Osteoblast (primary cell): ENCODE measurements around the gene SLC25A20. TPM values are rescaled to one million over a fixed set of nuclear protein-coding genes. Genes with fewer than 3 reads are reported as not detected.

Source experiments
- DNase-seq: peaks from one replicate; pipeline ENCODE4 v3.0.0; 2011; ENCODE audit warnings: low spot score, mixed read lengths; ENCODE audit not compliant: insufficient read length; ENCODE audit errors: missing footprints
- H2AFZ ChIP-seq: 2 replicates; pipeline ENCODE4 v1.6.0; 2011; ENCODE audit warnings: mild to moderate bottlenecking, low read length
- H3K27ac ChIP-seq: 2 replicates; pipeline ENCODE4 v1.5.1; 2011; ENCODE audit warnings: mild to moderate bottlenecking, low read depth, low read length, moderate library complexity
- H3K27me3 ChIP-seq: 2 replicates; pipeline ENCODE4 v1.6.0; 2012; ENCODE audit warnings: mild to moderate bottlenecking, control low read depth, inconsistent platforms, low read length, moderate library complexity; ENCODE audit not compliant: insufficient read depth
- H3K36me3 ChIP-seq: 2 replicates; pipeline ENCODE4 v1.5.1; 2011; ENCODE audit warnings: mild to moderate bottlenecking, low read length, control low read depth, moderate library complexity; ENCODE audit not compliant: insufficient read depth
- H3K4me1 ChIP-seq: 2 replicates; pipeline ENCODE4 v1.5.1; 2011; ENCODE audit warnings: mild to moderate bottlenecking, low read length, control low read depth, moderate library complexity; ENCODE audit not compliant: insufficient read depth
- H3K4me2 ChIP-seq: 2 replicates; pipeline ENCODE4 v1.6.0; 2011; ENCODE audit warnings: mild to moderate bottlenecking, low read length; ENCODE audit not compliant: insufficient read depth
- H3K4me3 ChIP-seq: fragments of 200-600 bp; sonication (generic); 3 replicates; pipeline ENCODE4 v1.5.1; 2012; ENCODE audit warnings: mild to moderate bottlenecking, low read length, inconsistent platforms; ENCODE audit not compliant: insufficient read depth
- H3K79me2 ChIP-seq: 2 replicates; pipeline ENCODE4 v1.6.0; 2012; ENCODE audit warnings: mild to moderate bottlenecking, low read length, control low read depth, inconsistent platforms; ENCODE audit not compliant: insufficient read depth
- H3K9me3 ChIP-seq: 2 replicates; pipeline ENCODE4 v1.5.1; 2011; ENCODE audit warnings: low read depth, low read length, control low read depth
- H4K20me1 ChIP-seq: 2 replicates; pipeline ENCODE4 v1.6.0; 2012; ENCODE audit warnings: mild to moderate bottlenecking, low read length, control low read depth; ENCODE audit not compliant: insufficient read depth
- total RNA-seq: library from RNA; depleted of rRNA; stranded (reverse); fragments of >200 nt; gene quantifications from 2 replicates; pipeline ENCODE4 v1.2.3, GENCODE V29; 2012
- TF ChIP-seq, protein P1 (sequence below): IDR thresholded peaks from 2 replicates; pipeline ENCODE4 v1.5.1; 2011; ENCODE audit warnings: mild to moderate bottlenecking, low read depth, low read length, moderate library complexity; ENCODE audit errors: extremely low read depth

The SLC25A20 gene, protein sequence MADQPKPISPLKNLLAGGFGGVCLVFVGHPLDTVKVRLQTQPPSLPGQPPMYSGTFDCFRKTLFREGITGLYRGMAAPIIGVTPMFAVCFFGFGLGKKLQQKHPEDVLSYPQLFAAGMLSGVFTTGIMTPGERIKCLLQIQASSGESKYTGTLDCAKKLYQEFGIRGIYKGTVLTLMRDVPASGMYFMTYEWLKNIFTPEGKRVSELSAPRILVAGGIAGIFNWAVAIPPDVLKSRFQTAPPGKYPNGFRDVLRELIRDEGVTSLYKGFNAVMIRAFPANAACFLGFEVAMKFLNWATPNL
- 11.2 and 11.9 TPM in 2 replicates for total RNA-seq

DNA sequence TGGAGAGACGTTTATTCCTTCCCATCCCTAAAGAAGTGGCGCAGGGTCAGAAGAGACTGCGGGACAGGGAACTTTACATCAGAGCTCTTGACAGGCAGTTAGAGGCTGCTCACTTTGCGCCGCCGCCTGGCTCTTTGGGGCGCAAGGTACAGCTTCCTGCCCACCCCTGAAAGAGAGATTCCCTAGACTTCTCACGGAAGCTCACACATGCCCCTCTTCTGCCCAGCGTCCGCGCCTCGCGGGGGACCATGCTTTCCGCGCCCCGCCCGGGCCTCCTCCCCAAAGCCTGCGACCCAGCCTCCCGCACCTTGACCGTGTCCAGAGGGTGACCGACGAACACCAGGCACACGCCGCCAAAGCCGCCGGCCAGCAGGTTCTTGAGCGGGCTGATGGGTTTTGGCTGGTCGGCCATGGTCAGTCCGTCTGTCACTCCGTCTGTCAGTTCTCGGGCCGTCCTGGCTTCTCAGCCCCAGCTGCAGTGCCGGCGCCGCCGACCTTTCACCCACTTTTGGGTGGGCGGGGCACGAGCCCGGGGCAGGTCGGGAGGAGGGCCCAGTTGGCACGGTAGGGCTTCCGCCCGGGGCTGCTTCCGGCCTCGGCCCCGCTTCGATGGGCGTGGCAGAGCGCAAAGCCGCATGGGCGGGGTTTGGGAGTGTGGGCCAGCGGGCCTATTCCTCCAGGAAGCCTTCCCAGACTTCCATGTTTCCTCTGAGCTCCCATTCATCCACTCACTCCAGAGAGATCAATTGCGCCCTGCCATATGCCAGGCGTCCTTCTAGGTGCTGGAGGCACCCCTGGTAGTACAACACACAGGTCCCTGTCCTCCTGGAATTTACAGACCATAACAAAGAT lies at the start of gene SLC25A20:
TSS of gene SLC25A20 (minus strand) at position 500 of the 852 bp plus-strand sequence. CDS start at position 412, 88 bp downstream.
- peak within 1 kb of the TSS; percentile 56 for H3K27ac ChIP-seq
- TF ChIP-seq, protein P1, sequence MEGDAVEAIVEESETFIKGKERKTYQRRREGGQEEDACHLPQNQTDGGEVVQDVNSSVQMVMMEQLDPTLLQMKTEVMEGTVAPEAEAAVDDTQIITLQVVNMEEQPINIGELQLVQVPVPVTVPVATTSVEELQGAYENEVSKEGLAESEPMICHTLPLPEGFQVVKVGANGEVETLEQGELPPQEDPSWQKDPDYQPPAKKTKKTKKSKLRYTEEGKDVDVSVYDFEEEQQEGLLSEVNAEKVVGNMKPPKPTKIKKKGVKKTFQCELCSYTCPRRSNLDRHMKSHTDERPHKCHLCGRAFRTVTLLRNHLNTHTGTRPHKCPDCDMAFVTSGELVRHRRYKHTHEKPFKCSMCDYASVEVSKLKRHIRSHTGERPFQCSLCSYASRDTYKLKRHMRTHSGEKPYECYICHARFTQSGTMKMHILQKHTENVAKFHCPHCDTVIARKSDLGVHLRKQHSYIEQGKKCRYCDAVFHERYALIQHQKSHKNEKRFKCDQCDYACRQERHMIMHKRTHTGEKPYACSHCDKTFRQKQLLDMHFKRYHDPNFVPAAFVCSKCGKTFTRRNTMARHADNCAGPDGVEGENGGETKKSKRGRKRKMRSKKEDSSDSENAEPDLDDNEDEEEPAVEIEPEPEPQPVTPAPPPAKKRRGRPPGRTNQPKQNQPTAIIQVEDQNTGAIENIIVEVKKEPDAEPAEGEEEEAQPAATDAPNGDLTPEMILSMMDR, result no peak
- peaks cover 17% of the 10 kb centered on the region for H3K4me1 ChIP-seq
- H2AFZ ChIP-seq, result peak within 1 kb of the TSS; percentile 96
- H3K9me3 ChIP-seq, result no peaks in the 10 kb centered on the region
- H3K4me2 ChIP-seq, result peak within 1 kb of the TSS; percentile 92
- peak within 1 kb of the TSS; percentile 97 for H3K4me3 ChIP-seq
- no peaks in the 10 kb centered on the region for H3K36me3 ChIP-seq
- DNase-seq, result peak; percentile 96
- H4K20me1 ChIP-seq, result no peaks in the 10 kb centered on the region
- H3K79me2 ChIP-seq, result no peaks in the 10 kb centered on the region
- no peaks in the 10 kb centered on the region for H3K27me3 ChIP-seq

DNA sequence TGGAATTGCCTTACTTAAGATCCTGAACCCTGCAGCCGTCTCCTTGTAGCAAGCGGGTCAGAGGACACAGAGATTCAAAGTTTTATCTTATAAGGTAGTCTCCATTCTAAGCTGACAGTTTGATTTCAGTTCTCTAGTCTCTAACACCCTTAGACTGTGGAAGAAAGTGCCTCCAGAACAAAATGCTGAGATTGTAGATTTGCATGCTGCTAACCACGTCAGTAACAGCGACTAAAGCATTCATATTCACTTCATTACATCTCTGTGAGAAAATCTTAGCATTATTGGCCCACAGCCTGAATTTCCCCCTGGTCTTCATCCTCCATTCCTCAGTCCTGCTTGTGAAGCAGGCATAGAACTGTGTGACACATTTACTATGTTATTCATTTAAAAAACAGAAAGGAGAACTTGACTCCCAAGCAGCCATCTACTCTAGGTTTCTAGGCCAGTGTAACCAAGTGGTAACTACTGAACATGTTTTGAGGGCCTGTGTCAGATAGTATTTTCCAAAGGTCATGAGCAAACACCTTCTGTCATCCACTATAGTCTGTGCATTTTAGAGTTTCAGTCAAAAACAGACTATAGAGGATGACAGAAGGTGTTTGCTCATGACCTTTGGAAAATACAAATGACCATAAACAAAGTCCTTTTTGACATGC lies 47.3 kb upstream of the SLC25A20 start:
- Histone ChIP-seq H3K36me3 (peaks cover 6% of the 10 kb centered on the region), H4K20me1 (peaks cover 3% of the 10 kb centered on the region)

DNA sequence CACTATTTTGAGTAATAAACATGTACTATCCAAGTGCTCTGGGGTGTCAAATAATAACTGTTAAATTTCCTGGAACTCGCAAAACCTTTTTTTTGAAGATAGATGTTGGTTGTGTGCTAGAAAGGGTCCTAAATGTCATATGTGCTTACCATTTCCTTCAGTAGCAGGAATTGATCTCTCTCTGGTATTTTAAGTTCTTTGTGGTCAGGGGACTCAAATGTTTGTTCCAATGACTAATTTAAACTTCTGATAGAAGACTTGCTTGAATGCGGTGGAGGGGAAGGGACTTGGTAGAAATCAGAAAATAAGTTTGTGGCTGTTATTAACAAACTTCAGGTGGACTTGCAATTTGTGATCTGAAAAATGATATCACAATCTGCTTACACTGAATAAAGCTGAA lies 46.8 kb upstream of the SLC25A20 start:
- Histone ChIP-seq H3K79me2 (peaks cover 70% of the 10 kb centered on the region), H3K4me3 (no peak overlapping the region), H3K36me3 (peaks cover 6% of the 10 kb centered on the region), H3K4me2 (no peak overlapping the region), H3K4me1 (no peaks in the 10 kb centered on the region), H4K20me1 (peaks cover 3% of the 10 kb centered on the region), H3K27me3 (no peaks in the 10 kb centered on the region), H3K27ac (no peak overlapping the region), H2AFZ (no peak overlapping the region), H3K9me3 (no peaks in the 10 kb centered on the region)
- no peak for DNase-seq
- TF ChIP-seq, protein P1, result no peak

More for the DNA sequence above, 47.3 kb upstream of the SLC25A20 start:
- no peaks in the 10 kb centered on the region for H3K4me1 ChIP-seq
- H3K27me3 ChIP-seq, result no peaks in the 10 kb centered on the region
- DNase-seq, result no peak
- no peaks in the 10 kb centered on the region for H3K9me3 ChIP-seq
- TF ChIP-seq, protein P1, result no peak
- H2AFZ ChIP-seq, result no peak overlapping the region
- H3K27ac ChIP-seq, result no peak overlapping the region
- no peak overlapping the region for H3K4me3 ChIP-seq
- peaks cover 73% of the 10 kb centered on the region for H3K79me2 ChIP-seq
- H3K4me2 ChIP-seq, result no peak overlapping the region
